Fibroblast of the conjunctiva (primary cell): Measurements from ENCODE around the gene SCMH1.
"Not testable (repeated sequence)": the region's sequence is repeated elsewhere in the genome, so short reads cannot be mapped to it uniquely, and the experiment has no call there.

Experiments
- DNase-seq: peaks from one replicate; pipeline ENCODE4 v3.0.0-alpha.2; 2010; ENCODE audit warnings: low read depth

SCMH1 gene

GRCh38 chr1:41152622-41153044, 89.5 kb downstream of the SCMH1 start:
- peak; percentile 86 for DNase-seq

DNA sequence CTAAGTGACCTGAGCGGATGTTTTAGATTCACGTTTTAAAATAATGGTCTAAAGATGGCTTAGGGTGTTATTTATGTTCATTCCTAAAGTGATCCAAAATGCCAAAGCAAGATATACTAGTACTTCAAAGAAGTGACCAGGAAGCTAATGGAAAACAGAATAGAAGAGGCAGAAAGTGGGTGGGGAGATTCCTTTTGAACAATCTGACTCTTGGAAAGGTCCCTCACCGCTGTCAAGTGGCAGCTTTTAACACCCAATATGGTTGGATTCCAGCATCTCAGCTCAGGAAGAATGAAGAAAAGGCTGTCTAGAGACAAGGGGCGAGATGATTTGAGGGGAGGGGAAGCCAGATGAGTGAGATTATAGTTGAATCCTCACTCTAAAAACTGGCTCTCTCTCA, 90.3 kb downstream of the SCMH1 start:
- DNase-seq, result no peak

DNA sequence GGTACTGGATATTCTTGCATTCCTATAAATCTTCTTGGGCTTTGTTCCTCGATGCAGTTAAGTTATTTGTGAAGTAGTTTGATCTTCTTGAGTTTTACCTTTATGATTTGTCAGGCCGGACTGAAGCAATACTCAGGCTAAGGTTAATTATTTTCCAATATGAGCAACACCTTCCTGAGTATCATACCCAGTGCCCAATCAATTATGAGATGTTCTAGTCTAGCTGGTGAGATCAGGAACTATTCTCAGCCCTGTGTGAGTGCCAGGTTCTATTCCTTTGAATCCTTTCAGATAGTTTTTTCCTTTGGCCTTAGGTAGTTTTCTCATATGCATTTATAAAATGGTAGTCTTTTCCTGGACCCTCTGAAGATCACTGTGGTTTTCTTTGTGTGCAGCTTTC, 92.5 kb downstream of the SCMH1 start:
- DNase-seq, result no peak

DNA sequence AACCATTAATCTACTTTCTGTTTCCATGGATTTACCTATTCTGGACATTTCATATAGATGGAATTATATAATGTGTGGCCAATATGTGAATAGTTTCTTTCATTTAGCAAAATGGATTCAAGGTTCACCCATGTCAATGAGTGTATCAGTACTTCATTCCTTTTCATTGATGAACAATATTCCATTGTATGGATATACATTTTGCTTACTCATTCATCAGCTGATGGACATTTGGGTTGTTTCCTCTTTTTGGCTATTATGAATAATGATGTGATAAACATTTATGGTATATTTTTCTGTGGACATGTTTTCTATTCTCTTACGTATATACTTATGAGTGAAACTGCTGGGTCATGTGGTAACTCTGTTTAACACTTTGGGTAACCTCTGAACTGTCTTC, 97.8 kb downstream of the SCMH1 start:
- DNase-seq, result no peak

DNA sequence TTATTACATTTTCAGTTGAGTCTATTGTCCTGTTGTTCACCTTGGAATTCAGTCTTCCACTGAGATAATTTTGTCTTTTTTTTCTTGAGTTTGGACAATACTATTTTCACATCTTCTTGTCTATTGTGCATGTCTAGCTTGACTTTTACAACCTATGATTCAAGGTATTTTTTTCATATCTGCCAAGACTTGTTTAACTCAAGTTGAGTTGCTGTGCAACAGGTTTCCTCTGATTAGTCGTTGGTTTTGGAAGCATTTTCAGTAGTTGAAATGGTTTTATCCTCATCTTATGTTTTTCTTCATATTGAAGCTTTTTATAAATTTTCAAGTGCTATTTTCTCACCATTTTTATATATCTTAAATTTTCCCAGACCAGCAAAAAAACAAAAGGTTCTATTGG, 103.6 kb downstream of the SCMH1 start:
- DNase-seq, result no peak

DNA sequence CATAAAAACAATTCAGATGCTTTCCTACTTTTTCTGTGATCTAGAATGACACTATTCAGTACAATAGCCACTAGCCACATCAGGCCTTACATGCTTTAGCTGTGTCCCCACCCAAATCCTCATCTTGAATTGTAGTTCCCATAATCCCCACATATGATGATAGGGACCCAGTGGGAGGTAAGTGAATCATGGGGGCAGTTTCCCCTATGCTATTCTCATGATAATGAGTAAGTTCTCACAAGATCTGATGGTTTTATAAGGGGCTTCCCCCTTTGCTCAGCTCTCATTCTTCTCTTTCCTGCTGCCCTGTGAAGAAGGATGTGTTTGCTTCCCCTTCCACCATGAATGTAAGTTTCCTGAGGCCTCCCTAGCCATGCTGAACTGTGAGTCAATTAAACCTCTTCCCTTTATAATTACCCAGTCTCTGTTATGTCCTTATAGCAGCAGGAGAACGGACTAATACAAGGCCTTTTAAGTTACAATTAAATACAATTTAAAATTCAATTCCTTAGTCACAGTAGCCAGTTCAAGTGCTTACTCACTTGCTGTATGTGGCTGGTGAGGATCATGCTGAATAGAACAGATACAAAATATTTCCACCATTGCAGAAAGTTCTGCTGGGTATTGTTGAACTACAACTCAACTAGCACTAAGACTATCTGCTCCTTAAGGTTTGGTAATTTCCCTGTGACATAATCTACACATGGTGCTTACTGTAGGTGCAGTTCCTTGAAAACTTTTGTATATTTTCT, 106.7 kb downstream of the SCMH1 start:
- no peak for DNase-seq

- DNase-seq, result not testable (repeated sequence)
Measured at GRCh38 chr1:41134325-41134724, 107.8 kb downstream of the SCMH1 start.

GRCh38 chr1:41122851-41123518, 119.1 kb downstream of the SCMH1 start:
- peak; percentile 68 for DNase-seq

- no peak for DNase-seq
Measured at GRCh38 chr1:41122148-41122547, 120.0 kb downstream of the SCMH1 start.

DNA sequence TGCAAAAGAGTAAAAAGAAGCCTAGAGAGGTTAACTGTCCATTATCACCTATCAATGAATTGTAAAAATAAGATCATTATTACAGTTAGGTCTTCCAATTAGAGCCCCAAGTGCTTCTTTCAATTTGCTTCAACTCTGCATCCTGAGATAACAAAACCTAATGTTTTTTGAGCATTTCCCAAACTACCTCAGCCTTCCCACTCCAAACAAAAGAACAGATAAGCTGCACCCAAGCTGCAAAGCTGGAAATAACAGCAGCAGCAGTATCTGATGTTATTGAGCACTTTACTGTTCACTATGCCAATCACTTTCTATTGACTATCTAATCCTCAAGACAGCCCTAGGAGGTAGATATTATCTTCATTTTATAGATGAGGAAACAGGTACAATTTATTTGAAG, 123.5 kb downstream of the SCMH1 start:
- DNase-seq, result no peak

DNA sequence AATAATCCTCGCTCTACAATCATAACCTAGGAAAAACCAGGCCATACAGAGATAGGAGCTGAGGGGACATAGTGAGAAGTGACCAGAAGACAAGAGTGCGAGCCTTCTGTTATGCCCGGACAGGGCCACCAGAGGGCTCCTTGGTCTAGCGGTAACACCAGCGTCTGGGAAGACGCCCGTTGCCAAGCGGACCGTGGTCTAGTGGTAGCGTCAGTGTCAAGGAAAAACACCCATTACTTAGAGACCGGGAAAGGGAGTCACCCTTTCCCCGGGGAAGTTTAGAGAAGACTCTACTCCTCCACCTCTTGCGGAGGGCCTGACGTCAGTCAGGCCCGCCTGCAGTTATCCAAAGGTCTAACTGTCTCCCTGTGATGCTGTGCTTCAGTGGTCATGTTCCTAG, 124.9 kb downstream of the SCMH1 start:
- not testable (repeated sequence) for DNase-seq

GRCh38 chr1:41110736-41111135, 131.4 kb downstream of the SCMH1 start:
- DNase-seq, result no peak

- DNase-seq, result no peak
Measured at GRCh38 chr1:41110286-41110685, 131.8 kb downstream of the SCMH1 start.

- peak; percentile 93 for DNase-seq
Measured at GRCh38 chr1:41109310-41110197, 132.6 kb downstream of the SCMH1 start.

- peak; percentile 23 for DNase-seq
Measured at GRCh38 chr1:41108696-41109275, 133.3 kb downstream of the SCMH1 start.

- no peak for DNase-seq
Measured at GRCh38 chr1:41103766-41104165, 138.3 kb downstream of the SCMH1 start.

DNA sequence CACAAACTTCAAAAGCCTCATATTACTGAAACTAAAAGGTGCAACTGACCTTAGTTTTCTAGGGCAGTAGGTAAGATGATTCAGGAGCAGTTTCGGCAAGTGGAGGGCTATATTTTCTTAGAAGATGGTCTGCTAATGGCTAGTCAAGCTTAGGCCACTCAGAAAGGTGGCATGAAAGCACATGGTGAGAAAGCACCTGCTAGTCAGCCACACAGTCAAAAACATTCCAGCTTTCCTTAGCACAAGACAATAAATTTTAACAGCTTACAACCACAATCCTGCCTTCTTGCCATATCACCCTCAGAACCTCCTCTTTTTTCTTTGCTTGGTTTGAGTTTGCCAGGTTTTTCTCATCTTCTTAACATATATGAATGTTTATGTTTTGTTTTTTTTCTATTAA, 139.5 kb downstream of the SCMH1 start:
- no peak for DNase-seq

DNA sequence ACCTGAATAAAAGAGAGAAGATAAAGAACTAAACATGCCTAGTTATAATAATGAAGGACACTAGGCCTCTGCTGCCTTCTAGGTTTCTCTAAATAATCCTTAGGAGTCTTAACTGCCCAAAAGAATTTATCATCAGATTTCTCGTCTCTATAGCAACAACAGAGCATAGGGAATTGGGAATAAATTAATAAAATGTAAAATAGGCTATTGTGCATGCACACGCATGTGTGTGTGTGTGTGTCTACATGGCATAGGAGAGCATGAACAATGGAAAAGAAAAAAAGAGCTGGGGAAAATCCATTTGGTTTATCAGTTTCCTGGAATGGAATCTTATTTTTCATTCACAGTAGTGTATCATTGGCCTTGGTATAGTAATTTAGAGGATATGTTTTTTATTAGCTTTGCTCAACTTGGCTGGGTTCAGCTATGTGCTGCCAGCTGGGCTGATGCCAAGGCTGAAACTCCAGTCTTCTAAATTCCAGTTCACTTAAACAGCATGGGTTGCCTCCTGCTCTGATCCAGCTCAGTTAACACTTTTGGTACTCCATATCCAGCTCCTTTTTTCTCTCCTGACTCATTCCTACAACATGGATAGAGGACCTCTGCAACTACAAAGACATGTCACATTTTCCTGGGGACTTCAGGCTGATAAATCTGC, 140.0 kb downstream of the SCMH1 start:
- peak; percentile 97 for DNase-seq

DNA sequence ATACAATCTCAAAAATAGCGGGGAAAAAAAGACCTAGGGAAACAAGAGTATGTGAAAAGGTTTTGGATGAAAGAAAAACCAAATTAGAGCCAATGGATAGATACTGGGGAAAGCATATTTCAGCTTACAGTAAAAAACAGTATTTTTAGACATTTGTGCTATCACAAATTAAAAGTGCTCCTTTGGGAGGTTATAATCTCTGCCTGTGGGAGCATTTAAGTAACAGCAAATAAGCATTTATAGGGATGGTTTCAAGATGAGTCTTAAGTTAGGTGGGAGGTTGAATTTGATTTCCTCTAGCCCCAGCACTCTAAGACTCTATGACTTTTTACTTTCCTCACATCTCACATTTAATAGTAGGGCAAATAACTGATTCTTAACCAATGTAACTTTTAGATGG, 141.0 kb downstream of the SCMH1 start:
- DNase-seq, result no peak

DNA sequence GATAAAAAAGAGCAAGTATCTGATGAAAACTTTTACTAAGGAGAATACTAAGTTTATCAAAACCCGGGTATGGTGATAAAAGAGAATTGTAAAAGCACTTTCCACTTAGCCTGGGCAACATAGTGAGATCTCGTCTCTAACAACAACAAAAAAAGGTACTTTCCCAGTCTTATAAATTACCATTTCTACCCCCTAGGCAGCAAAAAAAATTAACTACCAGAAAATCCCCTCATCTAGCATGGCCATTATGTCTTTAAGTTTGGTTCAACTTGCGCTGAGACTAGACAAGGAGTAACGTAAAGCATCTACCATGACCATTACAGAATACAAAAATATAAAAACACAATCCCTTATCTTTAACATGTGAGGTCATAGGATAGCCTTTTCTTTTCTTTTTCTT, 141.9 kb downstream of the SCMH1 start:
- no peak for DNase-seq

DNA sequence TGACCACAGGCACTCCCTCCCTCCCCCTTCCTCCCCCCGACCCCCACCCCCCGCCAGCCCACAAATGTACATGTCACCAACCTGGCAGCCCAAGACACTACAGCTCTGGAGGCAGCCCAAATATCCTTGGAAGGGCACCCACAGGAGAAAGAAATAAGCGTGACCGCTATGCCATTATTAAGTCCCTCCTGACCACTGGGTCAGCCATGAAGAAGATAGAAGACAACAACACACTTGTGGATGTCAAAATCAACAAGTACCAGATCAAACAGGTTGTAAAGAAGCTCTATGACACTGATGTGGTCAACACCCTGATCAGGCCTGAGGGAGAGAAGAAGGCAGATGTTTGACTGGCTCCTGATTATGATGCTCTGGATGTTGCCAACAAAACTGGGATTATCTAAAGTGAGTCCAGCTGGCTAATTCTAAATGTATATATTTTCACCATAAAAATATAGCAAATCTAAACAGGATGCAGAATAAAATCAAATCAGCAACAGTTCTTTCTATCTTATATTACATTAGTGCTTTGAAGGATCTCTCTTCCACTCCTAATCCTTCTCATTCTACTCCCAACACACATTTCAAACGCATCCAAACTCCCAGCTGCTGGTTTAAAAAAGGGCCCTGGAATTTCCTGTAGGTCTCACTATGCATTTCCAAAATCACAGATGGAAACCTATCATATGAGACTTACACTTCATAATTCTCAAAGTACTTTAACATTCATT, 143.2 kb downstream of the SCMH1 start:
- DNase-seq, result no peak
